Hematopoietic multipotent progenitor cell (in vitro differentiated cells): Measurements from ENCODE around the gene STPG2. TPM values are rescaled to one million over a fixed set of nuclear protein-coding genes. Genes with fewer than 3 reads are reported as not detected.

ENCODE experiments used
- DNase-seq, 3 donors: peaks; one replicate each; pipeline ENCODE4 v3.0.0-alpha.2; 2011 to 2015; ENCODE audit warnings: low read depth in 2 of 3, low spot score in 2 of 3
- total RNA-seq: library from RNA; depleted of rRNA; stranded (reverse); fragments of >200 nt; gene quantifications from one replicate; pipeline ENCODE4 v1.2.3, GENCODE V29; 2012

STPG2 gene
- total RNA-seq, 1 donor = 0.54 TPM

- DNase-seq = no peak
Measured at GRCh38 chr4:97836662-97837061, 306.6 kb downstream of the STPG2 start.

GRCh38 chr4:97828646-97829045 is 314.6 kb downstream of the STPG2 start:
- no peak for DNase-seq

GRCh38 chr4:97819294-97819693 is 324.0 kb downstream of the STPG2 start:
- DNase-seq = no peak

- DNase-seq = no peak
Measured at GRCh38 chr4:97812768-97813167, 330.5 kb downstream of the STPG2 start.

- DNase-seq = no peak
Measured at GRCh38 chr4:97786306-97786920, 356.9 kb downstream of the STPG2 start.

- DNase-seq = no peak
Measured at GRCh38 chr4:97778174-97778573, 365.1 kb downstream of the STPG2 start.

GRCh38 chr4:97774347-97774989 is 368.8 kb downstream of the STPG2 start:
- no peak for DNase-seq

GRCh38 chr4:97770222-97770621 is 373.1 kb downstream of the STPG2 start:
- peak in 1 of 3 donors; percentile 0 for DNase-seq

- no peak for DNase-seq
Measured at GRCh38 chr4:97762115-97762512, 381.2 kb downstream of the STPG2 start.

- DNase-seq = no peak
Measured at GRCh38 chr4:97761445-97762114, 381.7 kb downstream of the STPG2 start.

GRCh38 chr4:97759785-97760184 is 383.5 kb downstream of the STPG2 start:
- no peak for DNase-seq

GRCh38 chr4:97752599-97752998 is 390.7 kb downstream of the STPG2 start:
- no peak for DNase-seq

- no peak for DNase-seq
Measured at GRCh38 chr4:97747945-97748344, 395.3 kb downstream of the STPG2 start.

- peak in 2 of 3 donors; percentile 23 to 73 for DNase-seq
Measured at GRCh38 chr4:97720869-97721432, 422.3 kb downstream of the STPG2 start.

GRCh38 chr4:97691111-97691605 is 452.1 kb downstream of the STPG2 start:
- DNase-seq = no peak

- DNase-seq = no peak
Measured at GRCh38 chr4:97670703-97671269, 472.5 kb downstream of the STPG2 start.

- no peak for DNase-seq
Measured at GRCh38 chr4:97665553-97665952, 477.7 kb downstream of the STPG2 start.

- no peak for DNase-seq
Measured at GRCh38 chr4:97664741-97665140, 478.5 kb downstream of the STPG2 start.

GRCh38 chr4:97662133-97662532 is 481.1 kb downstream of the STPG2 start:
- DNase-seq = no peak

- DNase-seq = no peak
Measured at GRCh38 chr4:97656044-97656720, 487.1 kb downstream of the STPG2 start.

- DNase-seq = no peak
Measured at GRCh38 chr4:97653701-97654100, 489.6 kb downstream of the STPG2 start.
